Suppressor macrophage (primary cell): ENCODE results near the gene NRG3.
"Not testable (repeated sequence)": the region's sequence is repeated elsewhere in the genome, so short reads cannot be mapped to it uniquely, and the experiment has no call there.

ENCODE experiments used
- DNase-seq, 4 experiments: peaks; one replicate each; pipeline ENCODE4 v3.0.0-alpha.2; 2020 to 2022

Gene NRG3

DNA sequence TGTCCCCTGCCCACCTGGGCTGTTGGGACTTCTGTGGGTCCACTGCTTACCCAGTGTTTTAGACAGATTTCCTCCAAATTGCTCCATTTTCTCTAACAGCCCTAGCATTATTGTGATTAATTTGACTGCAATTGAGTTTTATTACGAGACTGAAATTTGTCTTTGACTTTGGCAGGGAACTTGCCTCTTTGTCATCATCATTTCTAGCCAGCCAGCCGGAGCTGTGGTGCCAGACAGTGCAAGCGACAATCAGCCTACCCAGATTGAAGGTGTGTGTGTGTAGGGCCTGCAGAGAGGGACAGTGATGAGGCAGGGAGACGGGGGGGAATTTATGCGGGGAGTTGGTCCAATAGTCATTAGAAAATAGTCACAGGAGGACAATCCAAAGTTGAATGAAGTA, 743.0 kb downstream of the NRG3 start:
- no peak for DNase-seq

DNA sequence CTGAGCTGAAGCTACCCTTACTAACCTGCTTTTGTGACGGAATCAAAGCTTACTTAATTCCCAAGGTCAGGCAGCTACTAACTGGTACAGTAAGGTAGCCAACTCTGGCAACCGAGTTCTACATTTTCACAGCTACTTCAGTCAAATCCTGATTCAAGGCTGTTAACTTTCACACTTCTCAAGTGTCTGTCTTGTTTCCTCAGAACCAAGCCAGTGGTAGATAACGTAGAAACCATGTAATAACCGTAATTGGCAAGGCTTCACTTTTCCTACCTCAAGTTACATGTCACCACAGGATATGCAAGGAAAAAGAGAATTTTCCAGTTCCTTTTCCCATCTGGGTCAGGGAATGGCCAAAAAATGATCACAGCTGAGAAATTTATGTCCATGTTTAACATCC, 746.7 kb downstream of the NRG3 start:
- no peak for DNase-seq

DNA sequence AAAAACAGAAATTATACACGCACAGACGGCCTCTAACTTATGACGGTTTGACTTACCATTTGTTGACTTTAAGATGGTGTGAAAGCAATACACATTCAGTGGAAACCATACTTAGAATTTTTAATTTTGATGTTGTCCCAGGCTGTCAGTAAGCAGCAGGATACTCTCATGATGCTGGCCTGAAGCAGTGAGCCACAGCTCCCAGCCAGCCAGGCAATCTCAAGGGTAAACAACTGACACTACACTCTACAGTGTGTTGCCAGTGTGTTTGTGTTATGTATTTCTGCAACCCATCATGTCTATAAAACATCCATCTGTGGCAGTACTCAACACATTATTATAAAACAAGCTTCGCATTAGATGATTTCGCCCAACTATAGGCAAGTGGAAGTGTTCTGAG, 747.5 kb downstream of the NRG3 start:
- no peak for DNase-seq

DNA sequence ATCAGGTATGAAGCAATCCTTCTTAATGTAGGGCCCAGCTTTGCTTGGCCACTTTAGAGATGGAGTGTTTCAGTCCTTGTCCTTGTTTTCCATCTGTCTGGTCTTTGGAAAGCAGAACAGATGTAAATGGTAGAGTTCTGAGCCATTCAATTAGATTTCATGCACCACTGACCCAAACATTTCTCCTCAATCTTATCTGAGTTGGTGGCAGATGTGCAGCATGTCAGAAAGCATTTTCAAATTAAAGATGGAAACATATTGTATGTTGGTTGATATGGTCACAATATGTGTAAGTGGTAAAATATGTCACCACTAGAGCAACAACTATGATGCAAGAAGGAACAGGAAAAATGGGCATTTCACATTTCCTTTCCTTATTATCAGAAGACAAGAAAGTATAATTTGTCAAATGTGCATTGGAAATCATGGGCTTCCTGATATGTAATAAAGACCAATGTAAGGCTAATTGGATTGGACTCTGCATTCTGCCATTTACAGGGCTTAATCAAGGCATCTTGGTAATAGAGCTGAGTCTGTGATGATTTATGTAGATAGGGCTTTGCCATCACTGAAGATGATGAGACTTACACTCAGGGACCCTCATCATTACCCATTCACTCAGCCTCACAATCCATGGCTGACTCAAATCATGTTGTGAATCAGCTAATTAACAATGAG, 750.7 kb downstream of the NRG3 start:
- DNase-seq: no peak

DNA sequence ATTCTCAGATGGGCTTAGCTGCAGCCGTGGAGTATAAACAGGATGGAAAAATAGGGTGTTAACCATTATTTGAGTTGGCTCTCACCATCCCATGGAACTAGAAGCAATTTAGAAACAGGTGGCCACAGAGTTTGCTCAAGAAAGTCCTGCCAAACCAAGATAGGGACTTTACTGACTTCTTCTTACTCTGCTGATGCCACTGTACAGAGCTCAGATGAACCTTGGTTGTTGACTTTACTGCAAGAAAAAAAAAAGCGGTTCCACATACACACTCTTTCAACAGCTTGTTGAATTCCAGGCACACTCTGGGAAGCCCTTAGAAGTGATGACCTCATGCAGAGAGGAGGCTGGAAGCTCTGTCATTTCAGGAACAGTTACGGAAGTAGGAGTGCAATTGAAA, 753.4 kb downstream of the NRG3 start:
- DNase-seq: no peak

DNA sequence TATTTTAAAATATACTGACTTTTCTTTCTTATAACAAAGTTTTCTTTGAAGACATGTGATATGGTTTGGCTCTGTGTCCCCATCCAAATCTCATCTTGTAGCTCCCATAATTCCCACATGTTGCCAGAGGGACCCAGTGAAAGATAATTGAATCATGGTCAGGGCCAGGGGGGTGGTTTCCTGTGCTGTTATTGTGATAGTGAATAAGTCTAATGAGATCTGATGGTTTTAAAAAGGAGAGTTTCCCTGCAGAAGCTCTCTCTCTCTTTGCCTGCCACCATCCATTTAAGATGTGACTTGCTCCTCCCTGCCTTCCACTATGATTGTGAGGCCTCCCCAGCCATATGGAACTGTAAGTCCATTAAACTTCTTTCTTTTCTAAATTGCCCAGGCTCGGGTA, 768.1 kb downstream of the NRG3 start:
- DNase-seq: no peak

DNA sequence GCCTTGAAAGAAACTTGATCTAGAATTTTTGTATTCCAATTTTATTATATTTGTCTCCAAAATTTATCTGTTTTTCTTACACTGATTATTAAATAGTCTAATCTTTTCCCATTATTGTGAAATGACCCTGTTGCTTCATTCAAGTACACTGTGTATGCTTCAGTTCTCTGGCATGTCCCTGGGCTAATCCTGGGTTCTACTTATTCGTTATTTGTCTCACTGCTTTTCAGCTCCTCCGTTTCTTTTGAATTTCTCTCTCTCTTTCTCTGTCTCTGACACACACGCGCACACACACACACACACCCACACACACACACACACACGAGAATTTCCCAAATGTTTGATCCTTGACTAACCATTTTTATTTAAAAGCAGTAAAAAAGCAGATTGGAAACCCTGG, 768.6 kb downstream of the NRG3 start:
- no peak for DNase-seq

DNA sequence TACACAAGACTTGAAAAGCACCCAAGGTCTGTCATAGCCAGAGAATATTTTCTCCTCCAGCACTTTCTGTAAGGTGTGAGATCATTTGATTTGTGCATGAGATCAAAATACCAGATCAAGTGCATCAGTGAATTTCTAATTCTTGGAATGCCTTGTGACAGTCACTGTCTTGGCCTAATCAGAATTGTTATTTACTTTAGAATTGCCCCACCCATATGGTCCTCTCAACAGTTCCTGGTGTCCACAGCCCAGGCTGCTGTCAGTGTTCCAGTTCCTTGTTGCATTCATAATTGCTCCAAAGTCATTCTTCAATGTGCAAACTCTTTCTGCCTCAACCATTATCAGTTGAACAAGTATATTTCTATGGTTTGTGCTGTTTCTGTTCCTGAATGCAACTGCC, 770.2 kb downstream of the NRG3 start:
- DNase-seq: no peak

DNA sequence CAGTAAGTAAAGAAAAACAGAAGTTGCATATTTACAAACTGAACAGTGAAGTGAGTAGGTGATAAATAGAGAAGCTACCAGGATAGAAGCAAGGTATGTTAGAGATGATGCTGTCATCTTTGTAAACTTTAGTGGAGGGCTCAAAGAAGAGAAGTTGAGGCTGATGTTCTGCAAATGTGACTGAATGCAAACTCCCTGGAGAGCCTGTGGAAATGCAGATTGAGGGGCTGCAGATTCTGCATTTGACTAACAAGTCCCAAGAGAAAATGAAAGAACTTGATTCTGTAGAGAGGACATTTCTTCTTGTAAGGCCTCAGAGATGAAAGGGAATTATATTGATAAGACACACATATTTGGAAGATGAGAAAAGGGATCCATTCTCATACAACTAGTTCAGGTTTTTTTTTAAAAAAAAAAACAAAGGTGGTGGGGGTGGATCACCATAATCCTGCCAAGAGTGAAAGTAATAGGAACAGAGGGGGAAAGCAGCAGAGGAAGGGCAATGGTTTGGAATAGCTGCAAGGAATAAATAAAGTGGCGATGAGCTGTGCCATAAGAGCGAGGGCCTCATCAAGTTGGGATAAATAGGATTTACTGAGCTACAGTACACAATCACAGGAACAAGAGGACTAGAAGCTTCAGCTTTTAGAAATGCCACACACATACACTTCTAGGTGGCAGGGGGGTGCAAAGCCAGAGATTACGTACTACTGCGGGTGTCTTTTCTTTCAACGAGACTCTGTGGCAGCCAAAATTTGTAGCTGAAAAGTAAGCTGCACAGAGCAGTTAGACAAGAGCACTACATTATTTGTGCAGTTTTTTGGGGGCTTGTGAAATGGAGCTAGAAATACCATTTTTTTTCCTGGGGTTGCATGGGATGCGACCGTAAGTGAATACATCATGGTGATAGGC, 778.5 kb downstream of the NRG3 start:
- no peak for DNase-seq

DNA sequence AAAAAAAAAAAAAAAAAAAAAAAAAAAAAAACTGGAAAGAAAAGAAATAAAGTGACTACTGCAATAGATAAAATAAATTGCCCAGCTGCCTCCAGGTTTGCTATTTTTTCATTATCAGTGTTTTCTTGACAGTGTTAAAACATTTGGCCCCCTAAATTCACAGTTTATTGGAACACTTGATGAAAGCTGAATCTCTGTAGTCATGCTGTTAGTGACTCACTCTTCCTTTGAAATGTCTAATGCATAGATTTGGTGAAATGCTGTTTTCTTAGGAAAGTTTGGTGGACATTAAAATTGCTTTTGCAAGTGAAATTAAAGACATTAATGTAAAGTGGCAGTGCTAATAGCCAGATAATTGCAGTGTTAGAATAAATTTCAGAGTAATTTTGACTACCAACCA, 785.2 kb downstream of the NRG3 start:
- no peak for DNase-seq

DNA sequence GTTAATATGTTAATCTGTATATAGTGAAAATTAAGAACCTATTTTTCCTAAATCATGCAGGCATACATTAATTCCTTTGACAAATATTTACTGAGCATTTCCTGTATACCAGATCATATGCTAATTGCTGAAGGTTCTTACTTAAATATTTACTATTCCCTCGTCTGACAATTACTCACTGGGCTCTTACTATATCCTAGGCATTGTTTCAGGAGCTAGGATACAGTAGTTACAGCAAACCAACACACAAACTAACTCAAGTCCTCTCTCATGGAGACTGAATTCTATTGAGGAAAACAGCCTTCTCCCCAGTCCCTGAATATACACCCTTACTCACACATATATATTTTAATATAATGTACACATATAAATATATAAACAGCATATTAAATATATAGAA, 786.0 kb downstream of the NRG3 start:
- DNase-seq: no peak

DNA sequence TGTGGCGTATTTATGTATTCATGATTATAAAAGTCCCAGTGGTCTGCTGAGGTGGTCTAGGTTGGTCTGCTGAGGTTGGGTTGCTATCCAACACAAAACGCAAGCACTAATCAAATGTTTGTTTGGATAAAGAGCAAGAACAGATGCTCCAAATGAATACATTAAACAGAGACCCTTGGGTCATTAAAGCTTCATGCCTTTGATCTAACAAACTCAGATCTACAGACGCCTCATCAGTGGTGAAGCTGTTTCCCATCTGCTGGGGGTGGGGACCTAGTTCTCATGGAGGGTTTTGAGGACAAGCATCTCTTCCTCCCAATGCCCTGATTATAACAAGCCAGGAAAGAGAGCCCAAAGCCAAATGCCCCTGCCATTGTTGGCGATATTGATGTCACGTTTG, 786.7 kb downstream of the NRG3 start:
- DNase-seq: no peak

DNA sequence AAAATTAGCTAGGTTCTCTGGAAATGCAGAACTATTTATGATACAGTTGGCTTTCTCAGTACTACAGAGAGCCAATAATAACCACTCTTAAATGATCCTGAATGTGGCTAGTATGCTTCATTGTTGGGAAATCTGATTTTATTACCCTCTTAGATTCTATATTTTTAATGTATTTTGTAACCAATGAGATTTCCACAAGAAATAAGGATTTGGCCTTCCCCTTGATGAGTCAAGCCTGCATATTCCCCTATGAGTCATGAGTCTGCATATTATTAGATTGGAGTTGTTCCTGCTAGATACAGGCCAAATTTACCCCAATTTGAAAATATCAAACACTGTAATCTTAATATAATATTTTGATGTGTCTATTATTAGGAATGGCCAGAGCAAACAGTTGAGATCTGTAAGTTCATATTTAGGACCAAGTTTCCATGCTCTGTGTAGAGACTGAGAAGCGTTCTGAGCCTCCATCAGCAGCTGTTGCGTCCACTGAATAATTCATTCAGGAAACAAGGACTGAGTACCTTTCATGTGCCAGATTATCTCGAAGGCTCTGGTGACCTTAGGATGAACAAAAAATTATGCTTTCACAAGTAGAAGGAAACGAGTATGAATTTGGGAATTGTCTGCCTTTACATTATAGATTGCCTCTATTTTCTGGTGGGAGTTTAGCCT, 793.4 kb downstream of the NRG3 start:
- DNase-seq: no peak

DNA sequence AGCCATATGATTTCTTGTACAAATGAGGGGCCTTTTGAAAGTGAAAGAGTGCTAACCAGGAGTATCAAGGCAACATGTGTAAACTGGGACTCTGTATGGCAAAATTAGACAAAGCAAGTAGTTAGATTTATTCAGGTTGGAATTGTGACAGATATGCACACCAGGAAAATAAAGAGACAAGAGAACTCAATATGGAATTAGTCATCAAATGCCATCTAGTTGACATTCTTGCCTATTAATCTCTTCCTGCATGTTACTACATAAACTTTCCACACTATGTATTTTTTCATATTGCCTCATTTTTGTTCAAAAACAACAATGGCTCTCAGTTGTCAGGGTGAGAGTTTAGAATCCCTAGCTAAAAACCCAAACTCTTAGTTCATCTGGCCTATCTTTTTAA, 799.0 kb downstream of the NRG3 start:
- DNase-seq: no peak

DNA sequence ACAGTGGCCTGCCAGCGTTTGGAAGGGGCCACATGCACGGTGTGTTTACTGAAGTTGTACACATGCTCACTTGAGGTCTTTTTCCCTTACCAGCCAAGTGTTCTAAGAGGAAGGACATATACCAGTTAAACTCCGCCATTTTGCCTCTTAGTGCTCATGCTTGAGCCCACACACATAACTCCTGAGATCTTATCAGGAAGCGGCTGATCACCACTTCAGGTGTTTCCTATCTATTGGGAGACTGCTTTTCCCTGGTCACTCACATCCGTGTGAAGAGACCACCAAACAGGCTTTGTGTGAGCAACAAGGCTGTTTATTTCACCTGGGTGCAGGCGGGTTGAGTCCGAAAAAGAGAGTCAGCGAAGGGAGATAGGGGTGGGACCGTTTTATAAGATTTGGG, 802.9 kb downstream of the NRG3 start:
- not testable (repeated sequence) for DNase-seq

DNA sequence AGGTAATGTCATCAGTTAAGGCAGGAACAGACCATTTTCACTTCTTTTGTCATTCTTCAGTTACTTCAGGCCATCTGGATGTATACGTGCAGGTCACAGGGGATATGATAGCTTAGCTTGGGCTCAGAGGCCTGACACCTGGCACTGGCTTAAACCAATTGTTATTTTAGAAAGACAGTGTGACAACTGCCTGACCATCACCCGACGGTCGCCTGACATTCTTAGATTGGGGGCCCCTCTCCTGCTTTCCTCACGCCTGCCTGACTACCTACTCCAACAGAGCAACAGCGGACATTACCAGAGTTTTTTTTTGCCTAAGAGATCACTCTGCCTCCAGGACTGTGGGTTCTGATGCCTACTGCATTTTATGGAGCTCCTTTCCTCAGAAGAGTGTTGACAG, 803.5 kb downstream of the NRG3 start:
- DNase-seq: not testable (repeated sequence)

DNA sequence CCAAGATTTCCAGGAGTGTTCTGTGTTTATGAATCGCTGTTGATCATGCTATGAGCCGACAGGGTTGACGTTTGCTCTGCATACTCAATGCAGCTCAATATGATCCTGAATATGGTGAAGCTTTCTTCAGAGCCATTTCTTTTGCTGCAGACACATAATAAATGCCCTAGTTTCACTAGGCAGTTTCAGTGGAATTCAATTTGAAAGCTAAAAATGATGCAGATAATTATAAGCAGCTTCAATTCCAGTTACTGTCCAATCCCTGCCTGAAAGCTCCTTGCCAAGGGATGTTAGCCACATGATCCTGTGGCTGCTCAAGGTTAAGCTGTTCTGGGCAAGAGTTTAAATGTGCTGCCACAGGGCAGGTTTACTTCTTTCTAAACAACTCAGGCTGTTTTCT, 805.6 kb downstream of the NRG3 start:
- no peak for DNase-seq

DNA sequence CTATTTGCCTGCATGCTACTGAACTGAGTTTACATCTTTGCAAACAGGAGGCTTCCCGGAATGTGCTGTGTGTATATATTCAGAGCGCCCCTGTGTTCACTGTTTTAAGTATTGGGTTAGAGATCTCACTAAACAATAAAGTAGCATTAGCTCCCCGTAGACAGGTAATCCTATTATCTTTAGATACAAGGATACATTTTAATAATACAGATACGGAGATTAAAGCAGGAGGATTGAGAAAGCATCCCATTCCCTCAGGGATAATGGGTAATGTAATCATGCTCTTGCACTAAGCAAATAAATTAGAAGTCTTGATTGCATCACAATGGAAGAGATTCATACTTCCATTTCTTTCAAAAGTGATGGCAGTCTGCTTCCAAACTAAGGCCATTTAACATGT, 809.0 kb downstream of the NRG3 start:
- DNase-seq: no peak

DNA sequence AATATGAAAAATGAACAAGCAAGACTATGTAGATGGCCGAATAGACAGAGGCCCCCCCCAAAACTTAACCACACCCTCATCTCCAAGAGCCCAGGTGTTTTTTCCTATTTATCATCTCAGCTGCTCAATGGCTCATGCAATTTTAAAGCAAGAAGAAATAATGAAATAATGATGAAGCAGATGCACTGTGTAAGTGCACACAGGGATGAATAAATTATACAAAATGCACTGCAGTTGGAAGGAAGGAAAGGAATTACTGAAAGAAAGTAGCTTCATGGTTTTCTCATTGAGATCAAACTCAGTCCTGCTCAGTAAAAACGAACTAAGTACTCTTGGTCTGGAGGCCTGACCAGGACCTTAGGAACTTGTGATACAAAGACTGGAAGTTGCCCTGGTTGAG, 810.1 kb downstream of the NRG3 start:
- no peak for DNase-seq

DNA sequence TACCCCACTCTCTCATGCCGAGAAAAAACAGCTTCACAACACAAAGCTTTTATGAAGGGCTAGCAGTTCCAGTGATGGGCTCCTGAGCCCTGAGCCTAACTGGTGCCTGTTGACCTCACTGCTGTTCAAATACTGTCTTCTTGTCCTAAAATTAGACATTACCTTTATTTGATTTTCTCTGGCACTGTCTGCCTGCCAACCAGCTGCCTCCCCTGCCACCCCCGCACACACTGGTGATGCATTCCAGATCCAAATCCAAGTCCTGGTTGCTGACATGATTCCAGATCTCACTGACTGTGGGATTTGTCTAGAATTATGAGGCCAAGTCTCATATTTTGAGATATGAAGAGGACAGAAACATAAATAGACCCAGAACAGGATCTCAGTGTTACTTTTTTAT, 816.2 kb downstream of the NRG3 start:
- DNase-seq: no peak

DNA sequence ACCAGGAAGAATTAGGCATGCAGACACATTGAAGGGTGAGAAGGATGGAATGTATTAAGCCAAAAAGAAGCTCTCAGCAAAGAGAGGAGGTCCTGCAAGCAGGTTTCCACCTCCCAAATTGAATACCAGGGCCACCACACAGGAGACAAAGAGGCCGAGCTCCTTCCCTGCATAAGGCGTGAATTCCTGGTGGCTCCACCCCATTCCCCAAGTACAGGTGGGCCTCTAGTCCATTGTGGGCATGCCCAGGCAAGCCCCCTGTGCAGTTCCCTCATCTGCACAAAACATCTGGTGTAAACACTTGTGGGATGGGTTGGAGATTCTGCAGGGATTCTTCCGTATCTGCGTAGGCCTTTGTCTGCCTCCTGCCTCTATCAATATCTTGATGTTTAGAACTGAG, 817.5 kb downstream of the NRG3 start:
- DNase-seq: no peak

DNA sequence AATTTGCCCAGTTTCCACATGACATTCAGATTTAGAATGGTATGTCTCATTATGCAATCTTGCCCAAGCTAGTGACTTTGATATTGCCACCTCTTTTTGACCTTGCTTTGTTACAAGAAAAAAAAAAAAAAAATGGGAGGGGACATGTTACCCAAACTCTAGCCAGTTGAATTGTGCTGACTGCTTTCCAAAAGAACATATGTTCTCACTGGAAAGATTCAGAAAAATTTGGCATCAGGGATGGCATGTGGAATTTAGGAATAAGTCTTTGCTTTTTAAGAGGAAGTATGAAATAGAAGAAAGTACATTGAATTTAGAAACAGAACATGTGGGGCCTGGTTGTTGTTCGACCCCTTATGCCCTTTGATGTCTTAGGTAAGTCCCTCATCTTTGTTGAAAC, 846.8 kb downstream of the NRG3 start:
- no peak for DNase-seq

DNA sequence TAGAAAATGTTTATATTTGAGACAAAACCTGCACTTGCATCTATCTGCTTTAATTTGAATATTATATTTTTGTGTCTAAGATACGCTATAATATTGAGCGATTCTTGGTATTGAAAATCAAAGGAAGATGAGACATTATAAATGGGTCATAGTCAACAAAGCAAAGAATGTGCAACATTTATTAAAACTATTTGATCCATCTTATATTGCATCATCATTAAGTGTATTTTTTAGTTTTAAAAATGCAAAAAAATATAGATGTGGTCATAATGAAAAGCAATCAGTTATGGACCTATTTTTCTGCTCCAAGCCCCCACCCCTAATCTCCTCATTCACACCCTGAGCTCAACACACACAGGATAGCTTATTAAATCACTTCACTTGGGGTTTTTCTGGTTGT, 847.3 kb downstream of the NRG3 start:
- DNase-seq: no peak

DNA sequence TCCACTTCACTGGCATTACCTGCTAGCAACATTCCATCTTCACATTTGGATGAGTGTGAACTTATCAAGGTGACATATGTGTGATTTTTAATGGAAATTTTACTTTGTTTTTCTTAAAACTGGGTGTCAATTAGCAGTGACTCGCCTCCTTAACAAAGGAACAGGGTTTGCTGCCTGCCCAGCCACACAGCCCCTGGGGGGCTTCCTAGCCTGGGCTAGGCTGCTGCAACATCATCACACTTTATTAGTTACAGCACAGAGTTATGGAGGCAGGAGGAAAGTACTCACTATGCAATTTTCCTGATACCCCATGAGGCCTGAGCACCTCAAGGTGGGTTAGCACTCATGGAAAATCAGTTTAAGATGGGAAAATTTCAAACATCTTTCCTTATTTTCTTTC, 861.3 kb downstream of the NRG3 start:
- no peak for DNase-seq
